NCI-H187 (cell line): Measurements from ENCODE around the gene CTNND2.
"Not testable (repeated sequence)": the region's sequence is repeated elsewhere in the genome, so short reads cannot be mapped to it uniquely, and the experiment has no call there.

Source experiments
- DNase-seq, 2 experiments: peaks; one replicate each; lab custom pipeline; 2025; lab: John Stamatoyannopoulos, UW

Gene CTNND2

GRCh38 chr5:11038772-11039171 is 865.5 kb downstream of the CTNND2 start:
- no peak for DNase-seq

- DNase-seq = no peak
Observed at GRCh38 chr5:11037941-11038340, 866.3 kb downstream of the CTNND2 start.

GRCh38 chr5:11037080-11037479 is 867.2 kb downstream of the CTNND2 start:
- no peak for DNase-seq

GRCh38 chr5:11030671-11031070 is 873.6 kb downstream of the CTNND2 start:
- no peak for DNase-seq

- no peak for DNase-seq
Observed at GRCh38 chr5:11027660-11028059, 876.6 kb downstream of the CTNND2 start.

GRCh38 chr5:11026543-11026942 is 877.7 kb downstream of the CTNND2 start:
- DNase-seq = no peak

- no peak for DNase-seq
Observed at GRCh38 chr5:11023945-11024344, 880.3 kb downstream of the CTNND2 start.

- DNase-seq = no peak
Observed at GRCh38 chr5:11013793-11014192, 890.5 kb downstream of the CTNND2 start.

GRCh38 chr5:11012295-11012694 is 892.0 kb downstream of the CTNND2 start:
- DNase-seq = no peak

- DNase-seq = no peak
Observed at GRCh38 chr5:11010429-11011210, 893.6 kb downstream of the CTNND2 start.

- no peak for DNase-seq
Observed at GRCh38 chr5:11009576-11009975, 894.7 kb downstream of the CTNND2 start.

GRCh38 chr5:11007269-11007870 is 896.9 kb downstream of the CTNND2 start:
- no peak for DNase-seq

GRCh38 chr5:11004523-11004922 is 899.7 kb downstream of the CTNND2 start:
- DNase-seq = not testable (repeated sequence)

- no peak for DNase-seq
Observed at GRCh38 chr5:11000515-11001353, 903.5 kb downstream of the CTNND2 start.

- no peak for DNase-seq
Observed at GRCh38 chr5:10999714-11000113, 904.5 kb downstream of the CTNND2 start.

- no peak for DNase-seq
Observed at GRCh38 chr5:10995891-10996290, 908.4 kb downstream of the CTNND2 start.

- no peak for DNase-seq
Observed at GRCh38 chr5:10994091-10994986, 909.9 kb downstream of the CTNND2 start.

- DNase-seq = no peak
Observed at GRCh38 chr5:10990634-10991033, 913.6 kb downstream of the CTNND2 start.

GRCh38 chr5:10989577-10990263 is 914.5 kb downstream of the CTNND2 start:
- DNase-seq = no peak

GRCh38 chr5:10988622-10989021 is 915.6 kb downstream of the CTNND2 start:
- no peak for DNase-seq

GRCh38 chr5:10987925-10988504 is 916.2 kb downstream of the CTNND2 start:
- no peak for DNase-seq
